HG02588 (cell line): ENCODE results near the gene COMTD1.
A peak's percentile ranks its signal among the peaks of the same experiment; 100 is the strongest.

ENCODE experiments used
- ATAC-seq: cut with Tn5 transposase; IDR thresholded peaks from one replicate; pipeline ENCODE4 v1.9.1; 2021; ENCODE audit warnings: mild to moderate bottlenecking, moderate library complexity; ENCODE audit not compliant: unreplicated experiment

The COMTD1 gene

GRCh38 chr10:75235375-75236177, at the start of gene COMTD1:
Gene COMTD1, minus strand, starts transcription at chr10:75235957. Its CDS starts 29 bp downstream, at chr10:75235928.
- ATAC-seq: peak; percentile 70

DNA sequence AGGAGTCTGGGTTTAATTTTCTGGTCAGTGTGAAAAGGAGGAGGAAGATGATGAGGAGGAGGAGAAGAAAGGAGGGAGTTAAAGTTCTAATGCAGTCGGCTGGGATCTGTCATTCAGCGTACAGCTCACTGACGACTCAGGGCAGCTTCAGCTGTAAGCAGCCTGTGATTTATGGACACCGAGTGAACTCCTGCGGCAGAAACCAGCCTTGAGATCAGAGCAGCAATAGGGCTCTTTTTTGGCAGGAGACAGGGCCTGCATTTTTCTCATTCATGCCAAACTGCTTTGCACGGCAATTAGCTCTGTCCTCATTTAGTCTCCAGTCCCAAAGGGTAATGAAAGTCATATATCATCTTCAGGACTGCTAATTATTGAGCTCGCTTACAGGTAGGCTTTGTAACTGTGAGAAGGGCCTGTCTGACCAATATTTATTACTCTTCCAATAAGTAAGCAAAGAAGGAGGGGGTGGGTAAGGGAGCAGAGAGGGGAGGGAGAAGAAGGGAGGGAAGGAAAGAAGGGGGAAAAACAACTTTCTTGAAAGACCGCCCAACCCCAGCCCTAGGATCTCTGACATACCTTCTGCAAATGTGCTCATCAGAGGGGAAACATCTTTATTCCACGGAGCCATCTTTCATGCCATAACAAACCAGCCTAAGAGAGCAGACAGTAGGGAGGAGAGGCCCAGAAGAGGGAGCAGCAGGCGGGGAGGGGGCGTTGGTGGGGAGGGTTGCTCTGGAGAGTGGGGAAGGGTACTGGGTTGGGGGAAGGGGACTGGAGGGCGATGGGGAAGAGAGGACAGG, 48.1 kb upstream of the COMTD1 start:
- no peak for ATAC-seq

DNA sequence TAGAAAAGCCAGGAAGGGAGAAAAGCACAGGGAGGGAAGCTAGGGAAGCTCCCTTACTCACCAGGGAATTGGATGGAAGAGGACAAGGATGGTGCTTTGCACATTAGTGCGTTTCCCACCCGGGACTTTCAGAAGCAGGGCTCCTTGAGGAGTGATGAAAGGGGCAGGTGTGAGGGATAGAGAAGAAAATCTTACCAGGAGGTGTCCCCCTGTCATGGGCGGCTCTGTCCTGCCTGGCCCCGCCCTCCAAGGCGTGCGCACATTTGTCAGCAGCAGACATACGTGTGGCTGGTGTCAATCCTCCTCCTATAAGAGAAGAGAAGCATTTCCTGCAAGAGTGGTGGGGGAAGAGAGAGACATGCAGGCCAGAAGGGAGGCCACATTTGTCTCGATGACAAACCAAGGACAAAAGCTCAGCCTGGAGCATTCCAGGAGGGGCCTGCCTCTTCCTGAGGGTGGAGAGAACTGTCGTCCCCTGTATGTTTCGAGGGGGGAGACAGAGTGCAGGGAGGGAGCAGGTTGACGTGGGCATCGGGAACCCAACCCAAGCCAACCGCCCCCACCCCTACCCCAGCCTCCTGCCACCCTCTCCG, 47.4 kb upstream of the COMTD1 start:
- ATAC-seq: no peak

- ATAC-seq: no peak
These were observed 46.2 kb upstream of the COMTD1 start for GRCh38 chr10:75281974-75282373.

DNA sequence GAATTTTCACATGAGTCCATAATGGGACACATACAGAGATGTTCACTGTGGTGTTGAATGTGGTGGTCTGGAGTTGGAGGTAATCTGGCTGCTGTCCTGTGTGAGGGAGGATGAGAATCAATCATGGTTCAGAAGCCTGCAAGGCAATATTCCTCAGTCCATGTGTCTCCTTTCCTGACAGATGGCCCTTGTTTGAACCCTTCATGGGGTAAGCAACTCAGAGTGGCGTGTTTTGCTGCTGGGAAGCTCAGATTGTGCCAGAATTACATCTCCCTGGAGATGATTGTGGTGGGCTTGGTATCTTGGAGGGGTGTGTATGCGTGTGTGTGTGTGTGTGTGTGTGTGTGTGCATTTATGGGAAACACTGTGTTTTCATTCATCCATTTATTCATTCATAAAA, 44.5 kb upstream of the COMTD1 start:
- no peak for ATAC-seq

DNA sequence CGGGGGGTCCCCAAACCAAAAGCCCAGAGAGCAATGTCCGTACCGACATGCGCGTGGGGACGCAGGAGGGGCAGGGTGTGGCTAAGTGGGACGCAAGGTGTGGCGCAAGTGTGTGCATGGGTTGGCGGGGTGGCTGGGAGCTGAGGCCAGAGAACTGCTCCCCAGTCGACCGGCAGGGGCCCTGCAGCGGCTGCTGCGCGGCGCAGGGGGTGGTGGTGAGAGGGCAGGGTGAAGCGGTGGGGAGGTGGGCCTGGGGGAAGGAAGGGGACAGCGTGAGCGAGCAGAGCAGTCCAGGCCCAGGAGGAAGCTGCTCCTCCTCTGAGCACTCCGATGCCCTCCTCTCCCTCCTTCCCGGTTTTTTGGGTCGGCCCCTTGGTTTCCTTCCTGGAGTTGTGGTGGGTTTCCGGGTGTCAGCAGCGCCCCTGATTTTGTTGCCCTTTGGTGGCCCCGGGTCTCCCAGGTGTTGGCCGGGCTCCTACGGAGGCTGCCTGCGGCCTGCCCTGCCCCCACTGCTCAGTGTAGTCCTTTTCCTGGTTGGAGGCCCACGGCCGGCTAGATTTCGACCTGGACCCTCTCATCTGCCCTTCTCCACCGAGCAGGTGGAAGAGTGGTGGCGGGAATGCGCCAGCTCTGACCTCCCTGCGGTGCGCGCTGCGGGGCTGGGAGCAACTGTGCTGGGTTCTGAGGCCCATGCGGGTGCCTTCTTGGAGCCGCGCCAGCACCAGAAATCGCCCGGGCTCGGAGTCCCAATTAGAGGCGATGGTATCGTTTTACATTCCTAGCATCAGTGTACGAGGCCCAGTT, 40.5 kb upstream of the COMTD1 start:
- ATAC-seq: no peak

- ATAC-seq: no peak
These were observed 37.1 kb upstream of the COMTD1 start for GRCh38 chr10:75272896-75273295.

DNA sequence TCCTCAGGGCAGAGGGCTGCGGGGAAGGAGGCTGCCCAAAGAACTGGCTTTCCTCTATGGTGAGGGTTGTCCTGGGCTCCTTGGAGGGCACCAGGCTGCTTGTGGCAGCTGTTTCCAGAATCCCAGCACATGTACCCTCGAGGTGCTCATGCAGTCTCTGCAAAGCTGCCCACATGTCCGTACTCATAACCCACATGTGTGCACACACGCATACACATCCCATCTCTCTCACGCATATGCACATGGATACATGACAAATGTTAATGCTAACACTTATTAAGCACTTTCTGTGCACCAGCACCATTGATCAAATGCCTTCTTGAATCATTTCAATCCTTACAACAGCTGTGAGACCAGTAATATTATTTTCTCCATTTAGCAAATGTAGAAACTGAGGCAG, 36.3 kb upstream of the COMTD1 start:
- no peak for ATAC-seq

GRCh38 chr10:75269605-75270004, 33.8 kb upstream of the COMTD1 start:
- ATAC-seq: no peak

- ATAC-seq: no peak
These were observed 31.2 kb upstream of the COMTD1 start for GRCh38 chr10:75266945-75267344.

- ATAC-seq: no peak
These were observed 30.1 kb upstream of the COMTD1 start for GRCh38 chr10:75265856-75266255.

GRCh38 chr10:75263806-75264205, 28.0 kb upstream of the COMTD1 start:
- no peak for ATAC-seq

- no peak for ATAC-seq
These were observed 26.3 kb upstream of the COMTD1 start for GRCh38 chr10:75261813-75262705.

GRCh38 chr10:75260990-75261389, 25.2 kb upstream of the COMTD1 start:
- no peak for ATAC-seq

DNA sequence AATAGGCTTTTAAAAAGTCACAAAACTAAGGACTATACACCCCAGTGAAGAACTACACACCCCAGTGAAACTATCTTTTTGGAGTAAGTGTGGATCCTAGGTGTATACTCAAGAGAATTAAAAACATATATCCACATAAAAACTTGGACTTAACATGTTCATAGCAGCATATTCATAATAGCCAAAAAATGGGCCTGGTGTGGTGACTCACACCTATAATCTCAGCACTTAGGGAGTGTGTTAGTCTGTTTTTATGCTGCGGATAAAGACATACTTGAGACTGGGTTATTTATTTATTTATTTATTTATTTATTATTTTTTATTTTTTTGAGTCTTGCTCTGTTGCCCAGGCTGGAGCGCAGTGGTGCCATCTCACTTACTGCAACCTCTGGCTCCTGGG, 19.0 kb upstream of the COMTD1 start:
- ATAC-seq: no peak

GRCh38 chr10:75253281-75254220, 17.8 kb upstream of the COMTD1 start:
- ATAC-seq: no peak

- ATAC-seq: no peak
These were observed 15.2 kb upstream of the COMTD1 start for GRCh38 chr10:75250934-75251333.

DNA sequence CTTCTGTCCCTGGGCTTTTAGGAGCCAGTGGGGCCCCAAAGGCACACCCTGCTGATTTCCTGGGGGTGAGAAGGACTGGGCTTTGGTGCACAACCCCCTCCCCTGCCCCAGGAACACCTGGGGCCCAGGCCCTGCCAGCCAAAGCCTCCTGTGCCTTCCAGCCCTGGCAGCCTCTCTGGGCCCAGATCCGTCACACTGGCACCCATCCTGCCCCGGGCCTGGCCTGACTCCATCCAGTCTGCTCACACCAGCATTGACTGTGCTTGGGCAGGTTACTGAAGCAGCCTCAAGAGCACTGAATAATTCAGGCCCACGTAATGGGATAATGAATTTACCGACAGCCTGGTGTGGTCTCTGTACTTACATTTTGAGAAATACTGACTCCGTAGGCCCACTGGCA, 12.0 kb upstream of the COMTD1 start:
- ATAC-seq: no peak

DNA sequence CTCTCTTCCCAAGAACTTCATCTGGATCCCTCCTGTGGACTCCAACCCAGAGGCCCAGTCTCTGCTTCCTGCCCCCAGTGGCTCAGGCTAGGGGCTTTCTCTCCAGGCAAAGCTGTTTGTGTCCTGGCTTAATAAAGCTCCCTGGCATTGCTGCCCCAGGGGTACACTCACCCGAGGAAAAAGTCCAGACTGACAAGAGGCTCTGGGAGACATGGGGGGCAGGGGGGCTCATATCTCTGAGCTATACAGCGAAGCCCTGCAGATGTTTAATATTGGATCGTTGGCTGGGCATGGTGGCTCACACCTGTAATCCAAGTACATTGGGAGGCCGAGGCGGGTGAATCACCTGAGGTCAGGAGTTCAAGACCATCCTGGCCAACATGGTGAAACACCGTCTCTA, 10.7 kb upstream of the COMTD1 start:
- no peak for ATAC-seq
